OCI-LY7 (cell line): Measurements from ENCODE around the gene RAC2. TPM values are rescaled to one million over a fixed set of nuclear protein-coding genes. Genes with fewer than 3 reads are reported as not detected.
"Not testable (repeated sequence)": the region's sequence is repeated elsewhere in the genome, so short reads cannot be mapped to it uniquely, and the experiment has no call there.

ENCODE experiments used
- BruUV-seq: library from RNA; stranded (reverse); fragments of 400-500 nt; replicated peaks from 2 replicates; lab custom pipeline; 2021; lab: Mats Ljungman, UMichigan
- CTCF ChIA-PET: fragments of 300-600 bp; sonication (Branson Sonifier 250); formaldehyde crosslinking; loops from one replicate; lab custom pipeline; 2022; ENCODE audit warnings: antibody characterized with exemption; ENCODE audit not compliant: unreplicated experiment; lab: Charles Lee
- POLR2A ChIA-PET: fragments of 300-600 bp; sonication (Branson Sonifier 250); formaldehyde crosslinking; loops from one replicate; lab custom pipeline; 2022; ENCODE audit warnings: antibody characterized with exemption; lab: Charles Lee
- DNase-seq: peaks from one replicate; pipeline ENCODE4 v3.0.0-alpha.2; 2015; ENCODE audit warnings: low spot score
- H2AFZ ChIP-seq: fragments of 200-600 bp; sonication (generic), shearing (Covaris generic); 2 replicates; pipeline ENCODE4 v1.6.1; 2014; ENCODE audit warnings: mild to moderate bottlenecking, antibody characterized with exemption, low read length, moderate library complexity
- H3K27ac ChIP-seq: fragments of 200-600 bp; sonication (generic); 2 replicates; pipeline ENCODE4 v1.5.1; 2014; ENCODE audit warnings: mixed run types, low read depth, mild to moderate bottlenecking, moderate library complexity, low read length, inconsistent platforms; ENCODE audit not compliant: poor library complexity, severe bottlenecking
- H3K36me3 ChIP-seq: fragments of 200-600 bp; sonication (generic); 2 replicates; pipeline ENCODE4 v1.6.1; 2014; ENCODE audit warnings: mild to moderate bottlenecking, antibody characterized with exemption, low read length, moderate library complexity, mixed read lengths; ENCODE audit not compliant: insufficient read depth
- H3K4me1 ChIP-seq: fragments of 200-600 bp; sonication (generic); 2 replicates; pipeline ENCODE4 v1.5.1; 2014; ENCODE audit warnings: mild to moderate bottlenecking, low read length; ENCODE audit not compliant: insufficient read depth, poor library complexity, severe bottlenecking
- H3K4me2 ChIP-seq: fragments of 200-600 bp; sonication (generic); 2 replicates; pipeline ENCODE4 v1.6.1; 2014; ENCODE audit warnings: mild to moderate bottlenecking, low read length
- H3K4me3 ChIP-seq: fragments of 200-600 bp; sonication (generic); 2 replicates; pipeline ENCODE4 v1.5.1; 2014; ENCODE audit warnings: mild to moderate bottlenecking, low read depth, low read length; ENCODE audit not compliant: poor library complexity, severe bottlenecking
- H3K79me2 ChIP-seq: fragments of 200-600 bp; sonication (generic); 2 replicates; pipeline ENCODE4 v1.6.1; 2016; ENCODE audit warnings: low read depth, mild to moderate bottlenecking, low read length, moderate library complexity, mixed read lengths; ENCODE audit not compliant: insufficient read depth
- H3K9me2 ChIP-seq: fragments of 200-600 bp; sonication (generic); 2 replicates; pipeline ENCODE4 v1.6.1; 2016; ENCODE audit warnings: mild to moderate bottlenecking, low read length, mixed read lengths; ENCODE audit not compliant: insufficient read depth
- H3K9me3 ChIP-seq: fragments of 200-600 bp; sonication (generic); 2 replicates; pipeline ENCODE4 v1.6.1; 2014; ENCODE audit warnings: mild to moderate bottlenecking, mixed run types, low read length, mixed read lengths
- H4K20me1 ChIP-seq: fragments of 200-600 bp; sonication (generic); 2 replicates; pipeline ENCODE4 v1.6.1; 2014; ENCODE audit warnings: mild to moderate bottlenecking, antibody characterized with exemption, low read length, moderate library complexity, mixed read lengths; ENCODE audit not compliant: insufficient read depth
- EZH2phosphoT487 ChIP-seq: fragments of 200-600 bp; sonication (generic); IDR thresholded peaks from 2 replicates; pipeline ENCODE4 v1.6.1; 2018; ENCODE audit warnings: low read depth, borderline replicate concordance, mild to moderate bottlenecking, mixed run types, antibody characterized with exemption, low read length, moderate library complexity, mixed read lengths
- intact Hi-C: fragments of 100-400 bp; cut with micrococcal nuclease; formaldehyde crosslinking; loops from one replicate; pipeline ENCODE4 v1.10.0; 2022; ENCODE audit not compliant: unreplicated experiment
- total RNA-seq, 2 experiments: library from RNA; depleted of rRNA in 1 of 2; stranded (reverse); fragments of >200 nt in 1 of 2; shearing (Covaris generic) in 1 of 2; gene quantifications; 2 replicates each; pipeline ENCODE4 v1.2.3, GENCODE V29; 2014 to 2022
- TF ChIP-seq, protein P1 (sequence below): fragments of 200-600 bp; sonication (generic); conservative IDR thresholded peaks from 2 replicates; pipeline ENCODE4 v1.5.1; 2014; ENCODE audit warnings: mild to moderate bottlenecking, antibody characterized with exemption, low read length, moderate library complexity, mixed read lengths

Gene RAC2
- total RNA-seq, 2 experiments from 2014 or later: 142 to 321 TPM

DNA sequence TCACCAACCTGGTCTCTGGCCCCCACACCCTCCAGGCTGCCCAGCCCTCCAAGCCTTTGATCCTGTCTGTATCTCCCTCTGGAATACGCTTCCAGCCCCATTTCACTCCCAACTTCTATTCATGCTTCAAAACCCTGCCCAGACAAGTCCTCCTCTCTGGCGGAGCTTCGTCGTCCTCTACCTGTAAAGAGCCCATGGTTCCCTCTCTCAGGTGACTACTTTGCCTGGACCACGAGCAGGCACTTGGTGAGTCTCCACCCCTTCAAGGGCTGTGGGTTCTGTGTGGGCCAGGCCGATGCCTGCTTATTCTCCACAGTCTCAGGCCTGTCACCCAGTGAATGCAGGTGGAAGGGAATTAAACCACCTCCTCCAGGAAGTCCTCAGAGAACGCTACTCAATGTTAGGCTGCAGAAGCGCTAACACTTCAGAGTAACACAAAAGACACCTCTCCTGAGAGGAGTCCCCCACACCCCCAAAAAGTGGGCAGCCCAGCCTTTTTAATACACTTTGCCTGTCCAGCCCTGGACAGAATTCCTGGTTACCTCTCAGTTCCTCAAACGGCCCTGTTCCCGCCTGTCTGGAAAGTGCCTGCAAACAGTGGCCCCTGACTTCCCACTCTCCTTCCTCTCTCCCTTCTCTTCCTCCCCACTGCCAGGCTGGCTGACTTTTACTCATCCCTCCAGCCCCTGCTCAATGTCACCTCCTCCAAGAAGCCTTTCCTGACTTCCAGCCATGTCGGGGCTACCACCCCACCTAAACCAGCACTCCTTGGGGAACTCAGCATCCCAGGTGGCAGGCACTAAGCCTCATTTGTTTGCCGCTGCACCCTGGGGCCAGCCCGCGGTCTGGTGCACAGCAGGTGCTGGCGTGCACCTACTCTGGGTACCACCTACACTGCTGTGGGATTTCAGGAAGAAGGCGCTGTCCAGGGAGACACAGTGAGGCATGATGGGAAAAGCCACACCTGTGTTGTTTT is 9.0 kb downstream of the RAC2 start:
- Histone ChIP-seq H3K79me2 (peaks cover 48% of the 10 kb centered on the region; the same call in 1 of the 2 replicates), H3K9me2 (no peaks in the 10 kb centered on the region), H3K4me1 (peaks cover 97% of the 10 kb centered on the region), H3K4me2 (peak overlapping the region; percentile 69), H4K20me1 (peaks cover 11% of the 10 kb centered on the region), H2AFZ (no peak overlapping the region), H3K36me3 (peaks cover 96% of the 10 kb centered on the region), H3K27ac (peak overlapping the region; percentile 49), H3K9me3 (no peaks in the 10 kb centered on the region), H3K4me3 (peak overlapping the region; percentile 30)
- BruUV-seq: no TSS peak
- CTCF ChIA-PET: no interaction called here
- POLR2A ChIA-PET: no interaction called here
- DNase-seq: peak; percentile 54
- intact Hi-C loops: no loop called here
- no peak for TF ChIP-seq EZH2phosphoT487
- TF ChIP-seq, protein P1, sequence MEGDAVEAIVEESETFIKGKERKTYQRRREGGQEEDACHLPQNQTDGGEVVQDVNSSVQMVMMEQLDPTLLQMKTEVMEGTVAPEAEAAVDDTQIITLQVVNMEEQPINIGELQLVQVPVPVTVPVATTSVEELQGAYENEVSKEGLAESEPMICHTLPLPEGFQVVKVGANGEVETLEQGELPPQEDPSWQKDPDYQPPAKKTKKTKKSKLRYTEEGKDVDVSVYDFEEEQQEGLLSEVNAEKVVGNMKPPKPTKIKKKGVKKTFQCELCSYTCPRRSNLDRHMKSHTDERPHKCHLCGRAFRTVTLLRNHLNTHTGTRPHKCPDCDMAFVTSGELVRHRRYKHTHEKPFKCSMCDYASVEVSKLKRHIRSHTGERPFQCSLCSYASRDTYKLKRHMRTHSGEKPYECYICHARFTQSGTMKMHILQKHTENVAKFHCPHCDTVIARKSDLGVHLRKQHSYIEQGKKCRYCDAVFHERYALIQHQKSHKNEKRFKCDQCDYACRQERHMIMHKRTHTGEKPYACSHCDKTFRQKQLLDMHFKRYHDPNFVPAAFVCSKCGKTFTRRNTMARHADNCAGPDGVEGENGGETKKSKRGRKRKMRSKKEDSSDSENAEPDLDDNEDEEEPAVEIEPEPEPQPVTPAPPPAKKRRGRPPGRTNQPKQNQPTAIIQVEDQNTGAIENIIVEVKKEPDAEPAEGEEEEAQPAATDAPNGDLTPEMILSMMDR: no peak

DNA sequence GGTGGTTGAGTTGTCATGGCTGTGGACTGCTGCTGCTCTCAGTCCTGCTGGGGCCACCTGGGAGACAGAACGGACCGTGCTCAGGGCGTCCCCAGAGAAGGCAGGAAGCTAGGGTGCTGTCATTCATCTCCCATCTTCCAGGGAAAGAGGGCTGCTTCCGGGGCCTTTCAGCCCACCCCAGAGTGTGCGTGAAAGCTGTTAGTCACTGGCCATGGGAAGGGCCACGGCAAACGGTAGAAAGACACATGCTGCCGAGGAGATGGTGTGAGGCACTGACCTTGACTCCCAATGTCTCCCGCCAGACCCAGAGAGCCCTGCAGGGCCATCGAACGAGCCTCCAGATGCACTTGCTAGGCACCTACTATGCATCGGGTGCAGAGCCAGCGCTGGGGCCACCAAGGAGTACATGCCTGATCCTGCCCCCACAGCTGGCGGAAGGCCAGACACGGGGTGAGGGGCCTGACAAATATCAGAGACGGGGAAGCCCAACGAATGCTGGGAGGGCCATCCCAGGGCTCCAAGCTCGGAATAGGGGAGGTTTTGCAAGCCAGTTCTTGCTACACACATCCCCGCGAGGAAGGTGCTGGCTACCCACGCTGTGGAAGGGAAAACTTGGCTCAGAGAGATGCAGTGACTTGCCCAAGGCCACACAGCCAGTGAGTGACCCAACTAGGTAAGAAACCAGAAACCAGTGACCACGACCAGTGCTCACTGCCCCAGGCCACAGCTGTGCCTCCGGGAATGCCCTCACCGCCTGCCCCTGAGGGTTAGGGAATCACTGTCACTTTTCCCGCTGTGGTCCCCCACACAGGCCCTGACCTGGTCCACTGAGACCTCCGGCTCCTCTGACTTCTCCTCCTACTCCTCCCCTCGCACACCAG is 10.1 kb downstream of the RAC2 start:
- Histone ChIP-seq H4K20me1 (peaks cover 11% of the 10 kb centered on the region), H3K4me3 (no peak overlapping the region), H2AFZ (no peak overlapping the region), H3K9me2 (no peaks in the 10 kb centered on the region), H3K36me3 (peaks cover 95% of the 10 kb centered on the region), H3K9me3 (no peaks in the 10 kb centered on the region), H3K4me1 (peaks cover 97% of the 10 kb centered on the region), H3K4me2 (no peak overlapping the region; the same call in 1 of the 2 replicates), H3K79me2 (peaks cover 43% of the 10 kb centered on the region; the same call in 1 of the 2 replicates), H3K27ac (peak overlapping the region; percentile 11)
- intact Hi-C loops: no loop called here
- ChIA-PET POLR2A (no interaction called here), CTCF (no interaction called here)
- DNase-seq: no peak
- TF ChIP-seq, protein P1: no peak
- no peak for TF ChIP-seq EZH2phosphoT487
- no TSS peak for BruUV-seq

DNA sequence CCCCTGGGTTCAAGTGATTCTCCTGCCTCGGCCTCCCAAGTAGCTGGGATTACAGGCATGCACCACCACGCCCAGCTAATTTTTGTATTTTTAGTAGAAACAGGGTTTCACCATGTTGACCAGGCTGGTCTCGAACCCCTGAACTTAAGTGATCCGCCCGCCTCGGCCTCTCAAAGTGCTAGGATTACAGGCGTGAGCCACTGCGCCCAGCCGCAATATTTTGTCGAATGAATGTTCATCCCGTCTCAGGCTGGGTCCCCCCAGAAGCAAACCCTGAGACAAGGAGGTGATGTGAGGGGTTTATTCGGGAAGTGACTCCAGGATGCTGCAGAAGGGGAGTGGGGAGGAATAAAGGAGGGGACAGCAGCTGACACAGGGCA is 10.7 kb downstream of the RAC2 start:
- peak overlapping the region; percentile 66; the same call in 1 of the 2 replicates for H3K4me2 ChIP-seq
- POLR2A ChIA-PET, H3K4me3 ChIP-seq, H3K9me2 ChIP-seq, H2AFZ ChIP-seq, BruUV-seq, DNase-seq, CTCF ChIA-PET, intact Hi-C loops, H3K9me3 ChIP-seq: not testable (repeated sequence)
- peaks cover 11% of the 10 kb centered on the region for H4K20me1 ChIP-seq
- peak overlapping the region; percentile 89 for H3K27ac ChIP-seq
- H3K4me1 ChIP-seq: peaks cover 97% of the 10 kb centered on the region
- peaks cover 36% of the 10 kb centered on the region; the same call in 1 of the 2 replicates for H3K79me2 ChIP-seq
- H3K36me3 ChIP-seq: peaks cover 95% of the 10 kb centered on the region
